HL-60 (cell line): ENCODE measurements around the gene EEF2.

Source experiments
- DNase-seq, 2 experiments: peaks; one replicate each; pipeline ENCODE4 v3.0.0-alpha.2; 2010 to 2020; ENCODE audit warnings: low read depth in 1 of 2, low spot score in 1 of 2
- H3K27ac ChIP-seq: fragments of 250-450 bp; sonication (Bioruptor Pico); replicated peaks from 2 replicates; pipeline ENCODE4 v1.5.1; 2020; ENCODE audit warnings: mild to moderate bottlenecking, moderate library complexity
- H3K27me3 ChIP-seq: fragments of 250-450 bp; sonication (Bioruptor Pico); 2 replicates; pipeline ENCODE4 v1.5.1; 2021; ENCODE audit warnings: mild to moderate bottlenecking, moderate library complexity; ENCODE audit not compliant: insufficient read depth, poor library complexity, severe bottlenecking
- H3K4me3 ChIP-seq: replicated peaks from 2 replicates; pipeline ENCODE4 v1.5.1; 2011; ENCODE audit warnings: mild to moderate bottlenecking, control low read depth, low read length; ENCODE audit not compliant: insufficient read depth
- CTCF ChIP-seq: IDR thresholded peaks from one replicate; pipeline ENCODE4 v1.5.1; 2011; ENCODE audit warnings: low read length, control low read depth, inconsistent platforms; ENCODE audit not compliant: insufficient read depth
- GABPA ChIP-seq: IDR thresholded peaks from 2 replicates; pipeline ENCODE4 v1.6.1; 2012; ENCODE audit warnings: low read depth
- POLR2AphosphoS5 ChIP-seq: IDR thresholded peaks from 2 replicates; pipeline ENCODE4 v1.6.1; 2012; ENCODE audit warnings: low read depth
- REST ChIP-seq: IDR thresholded peaks from 2 replicates; pipeline ENCODE4 v1.6.1; 2012; ENCODE audit warnings: low read depth; ENCODE audit not compliant: insufficient replicate concordance
- SPI1 ChIP-seq: IDR thresholded peaks from 2 replicates; pipeline ENCODE4 v1.6.1; 2012; ENCODE audit warnings: low read depth, mild to moderate bottlenecking, borderline replicate concordance

EEF2 gene

GRCh38 chr19:3964256-3965194, 20.7 kb downstream of the EEF2 start:
- TF ChIP-seq CTCF (no peak), SPI1 (no peak), POLR2AphosphoS5 (no peak), GABPA (no peak), REST (no peak)
- no peak for DNase-seq
- H3K27ac ChIP-seq, result no peak overlapping the region
- H3K4me3 ChIP-seq, result no peak overlapping the region
- no peaks in the 10 kb centered on the region for H3K27me3 ChIP-seq

- Histone ChIP-seq H3K4me3 (no peak overlapping the region), H3K27ac (no peak overlapping the region), H3K27me3 (no peaks in the 10 kb centered on the region)
- DNase-seq, result no peak
- TF ChIP-seq REST (no peak), SPI1 (no peak), GABPA (no peak), CTCF (no peak), POLR2AphosphoS5 (no peak)
Measured at GRCh38 chr19:3963458-3964255, 21.6 kb downstream of the EEF2 start.

- DNase-seq, result no peak
- no peak overlapping the region for H3K27ac ChIP-seq
- H3K4me3 ChIP-seq, result no peak overlapping the region
- TF ChIP-seq POLR2AphosphoS5, result no peak
- TF ChIP-seq CTCF, result no peak
- TF ChIP-seq GABPA, result no peak
- no peak for TF ChIP-seq SPI1
- no peak for TF ChIP-seq REST
- H3K27me3 ChIP-seq, result no peaks in the 10 kb centered on the region
Measured at GRCh38 chr19:3961007-3961406, 24.3 kb downstream of the EEF2 start.
